CD8-positive, alpha-beta memory T cell (primary cell): ENCODE results near the gene UBR1. TPM values are rescaled to one million over a fixed set of nuclear protein-coding genes. Genes with fewer than 3 reads are reported as not detected.

Experiments
- CTCF ChIA-PET: fragments of 350-600 bp; sonication (Branson Sonifier 250); formaldehyde crosslinking; loops from one replicate; lab custom pipeline; 2021; ENCODE audit warnings: antibody characterized with exemption; lab: Charles Lee
- POLR2A ChIA-PET: fragments of 350-600 bp; sonication (Branson Sonifier 250); formaldehyde crosslinking; loops from one replicate; lab custom pipeline; 2021; ENCODE audit warnings: antibody characterized with exemption; lab: Charles Lee
- DNase-seq, 5 donors: peaks; one replicate each; pipeline versions ENCODE4 v3.0.0 to v3.0.0-alpha.2; 2020 to 2022; ENCODE audit warnings: mixed read lengths in 1 of 5
- H3K27ac ChIP-seq: one replicate; pipeline ENCODE4 v1.7.0; 2013; ENCODE audit warnings: low read depth, mild to moderate bottlenecking, low read length, moderate library complexity
- H3K27me3 ChIP-seq: 2 replicates; pipeline ENCODE4 v1.7.0; 2013; ENCODE audit warnings: low read length, mild to moderate bottlenecking; ENCODE audit not compliant: insufficient read depth, poor library complexity, severe bottlenecking
- H3K36me3 ChIP-seq: 2 replicates; pipeline ENCODE4 v1.7.0; 2013; ENCODE audit warnings: mild to moderate bottlenecking, low read length, moderate library complexity; ENCODE audit not compliant: insufficient read depth
- H3K4me1 ChIP-seq: 2 replicates; pipeline ENCODE4 v1.7.0; 2013; ENCODE audit warnings: mild to moderate bottlenecking, low read length, moderate library complexity; ENCODE audit not compliant: insufficient read depth
- H3K4me3 ChIP-seq: 2 replicates; pipeline ENCODE4 v1.7.0; 2013; ENCODE audit warnings: mild to moderate bottlenecking, low read length
- H3K9me3 ChIP-seq: 2 replicates; pipeline ENCODE4 v1.7.0; 2013; ENCODE audit warnings: mild to moderate bottlenecking, low read length
- H3K27ac Mint-ChIP-seq, 8 donors: one replicate each; pipeline ENCODE4 v1.8.0; 2020 to 2021; ENCODE audit warnings: mixed read lengths in 8 of 8, mild to moderate bottlenecking in 6 of 8, inconsistent platforms in 3 of 8, moderate library complexity in 3 of 8
- H3K27me3 Mint-ChIP-seq, 2 donors: one replicate each; pipeline ENCODE4 v1.8.0; 2020 to 2021; ENCODE audit warnings: mixed read lengths in 2 of 2, mild to moderate bottlenecking in 1 of 2, moderate library complexity in 1 of 2
- H3K36me3 Mint-ChIP-seq, 3 donors: one replicate each; pipeline ENCODE4 v1.8.0; 2020 to 2021; ENCODE audit warnings: mixed read lengths in 3 of 3, inconsistent platforms in 1 of 3, mild to moderate bottlenecking in 1 of 3
- H3K4me1 Mint-ChIP-seq, 3 donors: one replicate each; pipeline ENCODE4 v1.8.0; 2020 to 2021; ENCODE audit warnings: mixed read lengths in 3 of 3, inconsistent platforms in 1 of 3, mild to moderate bottlenecking in 1 of 3
- H3K4me3 Mint-ChIP-seq, 7 donors: one replicate each; pipeline ENCODE4 v1.8.0; 2020 to 2021; ENCODE audit warnings: mixed read lengths in 7 of 7, mild to moderate bottlenecking in 6 of 7, moderate library complexity in 4 of 7, inconsistent platforms in 2 of 7
- H3K9me3 Mint-ChIP-seq, 5 donors: one replicate each; pipeline ENCODE4 v1.8.0; 2020 to 2022; ENCODE audit warnings: mixed read lengths in 5 of 5, mild to moderate bottlenecking in 3 of 5, moderate library complexity in 2 of 5, inconsistent platforms in 1 of 5
- polyA plus RNA-seq: library from polyadenylated mRNA; unstranded; fragments of 300-500 nt; fragmentation: Illumina TruSeq; gene quantifications from one replicate; pipeline ENCODE4 v1.2.3, GENCODE V29; 2021
- total RNA-seq, 2 experiments: library from RNA; stranded (reverse); gene quantifications; one replicate each; pipeline ENCODE4 v1.2.3, GENCODE V29; 2021

Gene UBR1
- total and polyA plus RNA-seq, 3 experiments from 2014 or later = 15.4 to 29.7 (median 28.6) TPM

- Mint-ChIP-seq H3K27ac (no peak overlapping the region), H3K9me3 (peaks cover 0 to 1% (median 0%) of the 10 kb centered on the region in 5 donors), H3K4me1 (no peaks in the 10 kb centered on the region), H3K36me3 (no peaks in the 10 kb centered on the region), H3K4me3 (no peak overlapping the region), H3K27me3 (no peaks in the 10 kb centered on the region)
- no peak overlapping the region for H3K27ac ChIP-seq
- DNase-seq = no peak
- no peaks in the 10 kb centered on the region for H3K36me3 ChIP-seq
- H3K27me3 ChIP-seq = no peaks in the 10 kb centered on the region
- no peaks in the 10 kb centered on the region for H3K4me1 ChIP-seq
- ChIA-PET POLR2A (no interaction called here), CTCF (no interaction called here)
- no peaks in the 10 kb centered on the region for H3K9me3 ChIP-seq
- no peak overlapping the region for H3K4me3 ChIP-seq
Measured at GRCh38 chr15:42931702-42932486, 173.9 kb downstream of the UBR1 start.

DNA sequence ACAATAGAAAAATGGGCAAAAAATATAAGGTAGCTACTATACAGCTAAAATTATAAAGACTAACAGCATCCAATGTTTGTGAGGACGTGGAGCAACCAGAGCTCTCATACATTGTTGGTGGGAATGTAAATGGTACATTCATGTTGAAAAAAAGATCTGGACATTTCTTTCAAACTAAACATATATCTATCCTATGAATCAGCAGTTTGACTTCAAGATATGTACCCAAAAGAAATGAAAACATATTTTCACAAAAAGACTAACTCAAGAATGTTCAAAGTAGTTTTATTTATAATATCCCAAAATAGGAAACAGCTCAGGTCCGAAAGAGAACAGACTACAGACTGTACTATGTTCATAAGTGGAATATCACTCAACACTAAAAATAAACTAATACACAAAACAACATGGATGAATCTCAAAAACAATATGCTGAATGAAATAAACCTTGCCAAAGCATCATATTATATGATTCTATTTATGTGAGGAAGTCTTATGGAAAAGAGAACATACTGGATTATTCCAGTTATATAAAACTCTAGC, 176.5 kb downstream of the UBR1 start:
- Histone ChIP-seq H3K36me3 (no peaks in the 10 kb centered on the region), H3K27me3 (no peaks in the 10 kb centered on the region), H3K9me3 (no peaks in the 10 kb centered on the region), H3K27ac (no peak overlapping the region), H3K4me1 (no peaks in the 10 kb centered on the region), H3K4me3 (no peak overlapping the region)
- H3K27ac Mint-ChIP-seq = no peak overlapping the region
- POLR2A ChIA-PET = no interaction called here
- CTCF ChIA-PET = interaction anchor here (1.2 kb wide), 1 partner anchor 226 kb away, joined by 3 read pairs; no protein-coding TSS in a partner anchor
- H3K36me3 Mint-ChIP-seq = no peaks in the 10 kb centered on the region
- H3K4me1 Mint-ChIP-seq = no peaks in the 10 kb centered on the region
- no peaks in the 10 kb centered on the region for H3K27me3 Mint-ChIP-seq
- no peaks in the 10 kb centered on the region for H3K9me3 Mint-ChIP-seq
- DNase-seq = no peak
- H3K4me3 Mint-ChIP-seq = no peak overlapping the region

GRCh38 chr15:42921342-42921731, 184.5 kb downstream of the UBR1 start:
- no peaks in the 10 kb centered on the region for H3K9me3 Mint-ChIP-seq
- Histone ChIP-seq H3K27me3 (no peaks in the 10 kb centered on the region), H3K4me3 (peak overlapping the region; percentile 71), H3K4me1 (peaks cover 14% of the 10 kb centered on the region), H3K9me3 (no peaks in the 10 kb centered on the region), H3K27ac (peak overlapping the region; percentile 10), H3K36me3 (no peaks in the 10 kb centered on the region)
- peak overlapping the region; percentile 69 to 98 (median 90) for H3K27ac Mint-ChIP-seq
- ChIA-PET POLR2A (no interaction called here), CTCF (interaction anchor here (0.9 to 2.3 kb wide), 2 partner anchors 217 to 592 kb away, joined by 3 to 6 read pairs; no protein-coding TSS in a partner anchor)
- peak; percentile 19 to 62 (median 30) for DNase-seq
- H3K4me3 Mint-ChIP-seq = peak overlapping the region; percentile 94 to 99 (median 98)
- peaks cover 0 to 10% (median 0%) of the 10 kb centered on the region in 3 donors for H3K36me3 Mint-ChIP-seq
- H3K27me3 Mint-ChIP-seq = peaks cover 0 to 3% of the 10 kb centered on the region in 2 donors
- peaks cover 26 to 37% (median 34%) of the 10 kb centered on the region in 3 donors for H3K4me1 Mint-ChIP-seq

DNA sequence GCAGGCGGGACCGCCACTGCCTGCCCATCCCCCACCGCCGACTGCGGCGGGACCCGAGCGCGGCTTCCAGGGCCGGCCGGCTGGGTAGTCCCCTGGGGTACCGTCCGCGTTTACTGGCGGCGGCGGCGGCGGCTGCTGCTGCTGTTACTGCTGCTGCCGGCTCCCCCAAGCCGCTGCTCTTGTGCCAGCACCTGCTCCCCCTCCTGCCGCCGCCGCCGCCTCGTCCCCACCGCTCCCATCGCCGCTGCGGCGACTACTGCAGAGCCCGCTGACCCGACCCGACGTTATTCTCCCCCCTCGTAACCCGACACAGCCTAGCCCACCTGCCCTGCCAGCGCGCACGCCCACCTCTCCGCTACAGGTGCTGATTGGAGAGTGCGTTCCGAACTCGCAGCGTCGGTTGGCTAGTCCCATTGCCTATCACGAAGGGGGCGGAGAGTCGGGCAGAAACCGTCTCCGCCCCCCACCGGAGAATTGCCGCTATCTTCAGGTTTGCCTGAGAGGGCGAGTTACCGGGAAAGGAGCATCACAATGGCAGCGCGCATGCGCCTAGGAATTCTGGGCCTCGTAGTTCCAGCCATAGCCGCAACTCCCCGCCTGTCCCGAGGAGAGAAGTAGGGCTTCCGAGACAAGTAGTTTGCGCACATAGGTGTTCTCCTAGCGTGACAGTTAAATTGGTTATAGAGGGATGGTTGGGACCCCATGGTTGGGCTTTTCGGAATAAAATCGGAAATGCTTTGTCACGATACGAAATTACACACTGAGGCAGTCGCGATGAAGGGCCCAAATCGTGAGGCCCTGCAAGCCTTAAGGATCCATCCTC, 185.1 kb downstream of the UBR1 start, which contains the start of gene TTBK2:
Gene TTBK2 (minus strand): TSS at position 260 of the 823 bp plus-strand sequence. CDS start 42,161 bp downstream, outside the sequence.
- Mint-ChIP-seq H3K9me3 (no peaks in the 10 kb centered on the region), H3K27me3 (peaks cover 0 to 3% of the 10 kb centered on the region in 2 donors), H3K4me3 (peak within 1 kb of the TSS; percentile 94 to 99 (median 98)), H3K36me3 (peaks cover 0 to 10% (median 0%) of the 10 kb centered on the region in 3 donors), H3K27ac (peak within 1 kb of the TSS; percentile 77 to 99 (median 92)), H3K4me1 (peaks cover 26 to 39% (median 34%) of the 10 kb centered on the region in 3 donors)
- peak; percentile 96 to 99 (median 97) for DNase-seq
- Histone ChIP-seq H3K27me3 (no peaks in the 10 kb centered on the region), H3K4me3 (peak within 1 kb of the TSS; percentile 71), H3K36me3 (no peaks in the 10 kb centered on the region), H3K27ac (peak within 1 kb of the TSS; percentile 49), H3K9me3 (no peaks in the 10 kb centered on the region), H3K4me1 (peaks cover 14% of the 10 kb centered on the region)
- ChIA-PET POLR2A (interaction anchor here (0.6 kb wide), 1 partner anchor 373 kb away, joined by 3 read pairs; no protein-coding TSS in a partner anchor), CTCF (interaction anchor here (0.9 to 2.3 kb wide), 2 partner anchors 217 to 593 kb away, joined by 3 to 6 read pairs; no protein-coding TSS in a partner anchor)

- Mint-ChIP-seq H3K4me1 (peaks cover 29 to 47% (median 40%) of the 10 kb centered on the region in 3 donors), H3K27ac (peak overlapping the region; percentile 43 to 99 (median 92)), H3K36me3 (peaks cover 0 to 10% (median 0%) of the 10 kb centered on the region in 3 donors), H3K4me3 (peak overlapping the region; percentile 92 to 99 (median 97)), H3K27me3 (peaks cover 0 to 3% of the 10 kb centered on the region in 2 donors), H3K9me3 (no peaks in the 10 kb centered on the region)
- H3K4me3 ChIP-seq = peak overlapping the region; percentile 71
- H3K27ac ChIP-seq = peak overlapping the region; percentile 49
- H3K36me3 ChIP-seq = no peaks in the 10 kb centered on the region
- H3K9me3 ChIP-seq = no peaks in the 10 kb centered on the region
- H3K4me1 ChIP-seq = peaks cover 18% of the 10 kb centered on the region
- ChIA-PET POLR2A (interaction anchor here (0.6 kb wide), 1 partner anchor 373 kb away, joined by 3 read pairs; no protein-coding TSS in a partner anchor), CTCF (interaction anchor here (2.3 kb wide), 1 partner anchor 216 kb away, joined by 6 read pairs; no protein-coding TSS in a partner anchor)
- no peaks in the 10 kb centered on the region for H3K27me3 ChIP-seq
- DNase-seq = peak; percentile 25 to 69 (median 39)
Measured at GRCh38 chr15:42919799-42920518, 185.9 kb downstream of the UBR1 start.

- peaks cover 0 to 10% (median 0%) of the 10 kb centered on the region in 3 donors for H3K36me3 Mint-ChIP-seq
- H3K27me3 Mint-ChIP-seq = peaks cover 0 to 3% of the 10 kb centered on the region in 2 donors
- peak overlapping the region; percentile 92 to 99 (median 97) for H3K4me3 Mint-ChIP-seq
- peak overlapping the region; percentile 71 for H3K4me3 ChIP-seq
- POLR2A ChIA-PET = no interaction called here
- peak overlapping the region; percentile 49 for H3K27ac ChIP-seq
- H3K4me1 ChIP-seq = peaks cover 20% of the 10 kb centered on the region
- H3K36me3 ChIP-seq = no peaks in the 10 kb centered on the region
- H3K27ac Mint-ChIP-seq = peak overlapping the region; percentile 38 to 99 (median 87)
- CTCF ChIA-PET = no interaction called here
- no peak for DNase-seq
- H3K4me1 Mint-ChIP-seq = peaks cover 33 to 53% (median 47%) of the 10 kb centered on the region in 3 donors
- H3K9me3 ChIP-seq = no peaks in the 10 kb centered on the region
- H3K27me3 ChIP-seq = no peaks in the 10 kb centered on the region
- H3K9me3 Mint-ChIP-seq = no peaks in the 10 kb centered on the region
Measured at GRCh38 chr15:42919308-42919707, 186.5 kb downstream of the UBR1 start.

GRCh38 chr15:42918047-42918446, 187.8 kb downstream of the UBR1 start:
- no peak for DNase-seq
- H3K9me3 Mint-ChIP-seq = no peaks in the 10 kb centered on the region
- peaks cover 0 to 3% of the 10 kb centered on the region in 2 donors for H3K27me3 Mint-ChIP-seq
- no peak overlapping the region for H3K4me3 ChIP-seq
- POLR2A ChIA-PET = no interaction called here
- H3K36me3 Mint-ChIP-seq = peaks cover 0 to 10% (median 0%) of the 10 kb centered on the region in 3 donors
- no peaks in the 10 kb centered on the region for H3K27me3 ChIP-seq
- no peaks in the 10 kb centered on the region for H3K9me3 ChIP-seq
- no peaks in the 10 kb centered on the region for H3K36me3 ChIP-seq
- CTCF ChIA-PET = interaction anchor here (1.1 kb wide), 1 partner anchor 10 kb away, joined by 3 read pairs; no protein-coding TSS in a partner anchor
- no peak overlapping the region for H3K4me3 Mint-ChIP-seq
- peaks cover 33 to 57% (median 48%) of the 10 kb centered on the region in 3 donors for H3K4me1 Mint-ChIP-seq
- H3K27ac ChIP-seq = no peak overlapping the region
- peak overlapping the region in 1 of 8 donors; percentile 17 for H3K27ac Mint-ChIP-seq
- H3K4me1 ChIP-seq = peaks cover 20% of the 10 kb centered on the region
